IMR-90 (cell line): ENCODE results near the gene PGPEP1. TPM values are rescaled to one million over a fixed set of nuclear protein-coding genes. Genes with fewer than 3 reads are reported as not detected.

ENCODE experiments used
- ATAC-seq: fragments of 200-7000 bp; cut with Tn5 transposase; 2 replicates; pipeline ENCODE4 v1.9.1; 2020; ENCODE audit warnings: low read depth, mild to moderate bottlenecking, moderate library complexity
- BruUV-seq: library from RNA; stranded (reverse); fragments of 400-500 nt; replicated peaks from 2 replicates; lab custom pipeline; 2021; lab: Mats Ljungman, UMichigan
- CTCF ChIA-PET: fragments of 300-600 bp; formaldehyde crosslinking; extraction: SDS; loops from one replicate; lab custom pipeline; 2021; ENCODE audit warnings: antibody characterized with exemption; lab: Yijun Ruan, JAX
- POLR2A ChIA-PET: fragments of 300-600 bp; sonication (Branson Sonifier 250); formaldehyde crosslinking; loops from one replicate; lab custom pipeline; 2022; ENCODE audit warnings: antibody characterized with exemption; ENCODE audit not compliant: unreplicated experiment; lab: Charles Lee
- DNase-seq: peaks from one replicate; pipeline ENCODE4 v3.0.0; 2013
- H2AFZ ChIP-seq: replicated peaks from 2 replicates; pipeline ENCODE3; 2013; ENCODE audit warnings: low read length, mild to moderate bottlenecking; ENCODE audit not compliant: poor library complexity
- H2AK5ac ChIP-seq: 2 replicates; pipeline ENCODE4 v1.6.1; 2013; ENCODE audit warnings: low read depth, low read length, inconsistent platforms
- H2AK9ac ChIP-seq: replicated peaks from 2 replicates; pipeline ENCODE3; 2013; ENCODE audit warnings: mild to moderate bottlenecking, low read depth, low read length, moderate library complexity; ENCODE audit not compliant: poor library complexity
- H2BK120ac ChIP-seq: 2 replicates; pipeline ENCODE4 v1.6.1; 2013; ENCODE audit warnings: low read depth, low read length, inconsistent platforms
- H2BK15ac ChIP-seq: 3 replicates; pipeline ENCODE4 v1.6.1; 2013; ENCODE audit warnings: low read depth, low read length, inconsistent platforms
- H2BK20ac ChIP-seq: 2 replicates; pipeline ENCODE4 v1.6.1; 2013; ENCODE audit warnings: low read depth, mild to moderate bottlenecking, inconsistent platforms, low read length, moderate library complexity
- H2BK5ac ChIP-seq: 2 replicates; pipeline ENCODE4 v1.6.1; 2013; ENCODE audit warnings: mild to moderate bottlenecking, low read depth, low read length, inconsistent platforms; ENCODE audit not compliant: poor library complexity, severe bottlenecking
- H3K14ac ChIP-seq: replicated peaks from 2 replicates; pipeline ENCODE4 v1.6.1; 2013; ENCODE audit warnings: low read depth, low read length, inconsistent platforms
- H3K18ac ChIP-seq: 2 replicates; pipeline ENCODE4 v1.6.1; 2013; ENCODE audit warnings: low read depth, low read length, control low read depth
- H3K23ac ChIP-seq: 2 replicates; pipeline ENCODE4 v1.6.1; 2013; ENCODE audit warnings: low read depth, low read length, inconsistent platforms
- H3K27ac ChIP-seq: 2 replicates; pipeline ENCODE4 v1.5.1; 2013; ENCODE audit warnings: mild to moderate bottlenecking, control low read depth, low read length; ENCODE audit not compliant: insufficient read depth
- H3K27me3 ChIP-seq: 2 replicates; pipeline ENCODE4 v1.6.1; 2013; ENCODE audit warnings: low read length; ENCODE audit not compliant: control insufficient read depth, insufficient read depth
- H3K36me3 ChIP-seq: 2 replicates; pipeline ENCODE4 v1.6.1; 2013; ENCODE audit warnings: low read length, mixed read lengths; ENCODE audit not compliant: control insufficient read depth, insufficient read depth
- H3K4ac ChIP-seq: 2 replicates; pipeline ENCODE4 v1.6.1; 2013; ENCODE audit warnings: low read depth, low read length, inconsistent platforms
- H3K4me1 ChIP-seq: 2 replicates; pipeline ENCODE4 v1.6.1; 2013; ENCODE audit warnings: low read length, mixed read lengths; ENCODE audit not compliant: control insufficient read depth, insufficient read depth
- H3K4me2 ChIP-seq: 2 replicates; pipeline ENCODE4 v1.6.1; 2013; ENCODE audit warnings: low read depth, mild to moderate bottlenecking, control low read depth, low read length, moderate library complexity
- H3K4me3 ChIP-seq: 2 replicates; pipeline ENCODE4 v1.5.1; 2013; ENCODE audit warnings: low read depth, mild to moderate bottlenecking, control low read depth, low read length, moderate library complexity; ENCODE audit not compliant: insufficient read depth
- H3K56ac ChIP-seq: 2 replicates; pipeline ENCODE4 v1.6.1; 2013; ENCODE audit warnings: low read length, inconsistent platforms; ENCODE audit not compliant: insufficient read depth; ENCODE audit errors: extremely low read depth
- H3K79me1 ChIP-seq, 2 experiments: 2 replicates each; pipeline ENCODE4 v1.6.1; 2013; ENCODE audit warnings: low read length in 2 of 2, inconsistent platforms in 1 of 2, low read depth in 1 of 2
- H3K9ac ChIP-seq: 2 replicates; pipeline ENCODE4 v1.6.1; 2013; ENCODE audit warnings: low read depth, low read length, control low read depth
- H3K9me1 ChIP-seq: 2 replicates; pipeline ENCODE4 v1.6.1; 2013; ENCODE audit warnings: low read length, inconsistent platforms; ENCODE audit not compliant: insufficient read depth
- H3K9me3 ChIP-seq: 2 replicates; pipeline ENCODE4 v1.6.1; 2013; ENCODE audit warnings: low read length; ENCODE audit not compliant: control insufficient read depth, insufficient read depth
- H4K20me1 ChIP-seq: 2 replicates; pipeline ENCODE4 v1.6.1; 2013; ENCODE audit warnings: low read length, inconsistent platforms; ENCODE audit not compliant: insufficient read depth
- H4K5ac ChIP-seq: 2 replicates; pipeline ENCODE4 v1.6.1; 2013; ENCODE audit warnings: mild to moderate bottlenecking, low read depth, low read length, control low read depth
- H4K8ac ChIP-seq, 2 experiments: 2 replicates each; pipeline ENCODE4 v1.6.1; 2013; ENCODE audit warnings: low read depth in 2 of 2, low read length in 2 of 2, control low read depth in 1 of 2, inconsistent platforms in 1 of 2
- H4K91ac ChIP-seq: 2 replicates; pipeline ENCODE4 v1.6.1; 2013; ENCODE audit warnings: low read depth, low read length, inconsistent platforms; ENCODE audit not compliant: insufficient read depth
- CEBPB ChIP-seq: IDR thresholded peaks from 2 replicates; pipeline ENCODE4 v1.6.1; 2012; ENCODE audit warnings: low read depth, low read length, improper control_type of control experiment
- CHD1 ChIP-seq: IDR thresholded peaks from 2 replicates; pipeline ENCODE4 v1.6.1; 2012; ENCODE audit warnings: low read depth, low read length, improper control_type of control experiment
- ELK1 ChIP-seq: fragments of 150-350 bp; IDR thresholded peaks from 2 replicates; pipeline ENCODE4 v1.6.1; 2016; ENCODE audit warnings: low read depth, mild to moderate bottlenecking, low read length, moderate library complexity, borderline replicate concordance
- FOS ChIP-seq: fragments of 150-350 bp; IDR thresholded peaks from 2 replicates; pipeline ENCODE4 v1.6.1; 2016; ENCODE audit warnings: low read depth, low read length
- MAFK ChIP-seq: IDR thresholded peaks from 2 replicates; pipeline ENCODE4 v1.6.1; 2012; ENCODE audit warnings: low read depth, low read length, improper control_type of control experiment
- MAZ ChIP-seq: IDR thresholded peaks from 2 replicates; pipeline ENCODE4 v1.6.1; 2012; ENCODE audit warnings: low read depth, mild to moderate bottlenecking, low read length, improper control_type of control experiment, moderate library complexity, borderline replicate concordance
- RCOR1 ChIP-seq: IDR thresholded peaks from 2 replicates; pipeline ENCODE4 v1.6.1; 2012; ENCODE audit warnings: mild to moderate bottlenecking, low read length, improper control_type of control experiment; ENCODE audit not compliant: insufficient replicate concordance
- USF2 ChIP-seq: fragments of 150-350 bp; IDR thresholded peaks from 2 replicates; pipeline ENCODE4 v1.6.1; 2017; ENCODE audit warnings: mild to moderate bottlenecking, antibody characterized with exemption, low read length, low read depth
- WGBS, 2 experiments: methylation state at CpG; one replicate each; pipeline versions ENCODE4 v1.1.5 to v1.1.7; 2013; ENCODE audit warnings: missing lambda C conversion rate in 2 of 2; ENCODE audit not compliant: insufficient read length in 1 of 2; ENCODE audit errors: extremely low coverage in 2 of 2; 5-methylcytosine and 5-hydroxymethylcytosine counted together
- dilution Hi-C: fragments of 300-500 bp; cut with HindIII; formaldehyde crosslinking; loops from one replicate; pipeline ENCODE4 v1.14.3; 2018; ENCODE audit warnings: low sequenced_read_pairs; ENCODE audit not compliant: unreplicated experiment
- in situ Hi-C: fragments of 300-500 bp; cut with MboI; formaldehyde crosslinking; loops from 3 replicates; pipeline ENCODE4 v1.14.3; 2019; ENCODE audit warnings: low sequenced_read_pairs, inconsistent platforms, mixed read lengths
- intact Hi-C: fragments of 100-400 bp; cut with micrococcal nuclease; formaldehyde crosslinking; loops from 2 replicates; pipeline ENCODE4 v1.10.0; 2022
- polyA plus RNA-seq, 3 experiments: library from polyadenylated mRNA; depleted of rRNA; stranded (reverse); fragments of >200 nt; gene quantifications; 2 replicates each; pipeline ENCODE4 v1.2.3, GENCODE V29; 2012; ENCODE audit warnings: low replicate concordance in 1 of 3
- total RNA-seq: library from RNA; depleted of rRNA; stranded (reverse); fragments of >200 nt; gene quantifications from 2 replicates; pipeline ENCODE4 v1.2.3, GENCODE V29; 2012

The PGPEP1 gene
- total and polyA plus RNA-seq, 2 of the 4 experiments (the other 2 are of a cell fraction) = 11.8 to 14.3 TPM

DNA sequence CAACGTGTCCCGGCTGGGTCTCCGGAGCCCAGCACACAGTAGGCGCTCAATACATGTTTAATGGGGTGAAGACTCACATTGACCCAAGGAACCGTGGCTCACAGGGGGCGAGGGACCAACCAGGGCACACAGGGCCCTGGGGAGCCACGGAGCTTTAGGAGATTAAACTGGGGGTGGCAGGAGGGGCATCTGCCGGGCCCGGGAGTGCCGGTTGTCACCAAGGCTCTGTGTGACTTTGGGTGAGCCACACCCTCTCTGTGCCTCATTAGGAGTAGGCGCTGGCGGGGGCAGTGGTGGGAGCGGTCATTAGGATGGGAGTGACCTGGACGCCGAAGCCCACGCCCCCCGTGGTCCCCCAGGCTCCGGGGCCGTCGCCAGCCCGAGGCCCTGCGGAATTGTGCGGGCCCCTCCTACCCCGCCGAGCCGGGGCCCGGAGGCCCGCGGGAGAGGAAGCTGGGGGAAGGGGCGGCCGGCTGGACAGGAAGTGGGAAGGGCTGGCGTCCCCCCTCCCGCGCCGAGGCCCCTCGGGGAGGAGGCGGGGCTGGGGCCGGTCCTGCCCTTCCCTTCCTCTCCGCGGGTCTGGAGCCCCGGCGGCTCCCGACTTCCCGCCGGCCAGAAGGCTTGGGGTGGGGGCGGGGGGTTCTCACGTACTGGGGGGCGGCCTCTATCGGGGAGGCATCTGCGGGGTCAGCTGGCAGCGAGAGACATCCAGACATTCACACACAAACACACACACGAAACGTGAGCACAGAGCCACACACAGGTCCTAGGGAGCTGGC lies 77.0 kb downstream of the PGPEP1 start:
- Histone ChIP-seq H2BK20ac (peak overlapping the region; percentile 64), H3K56ac (peak overlapping the region; percentile 88), H2AFZ (peak overlapping the region; percentile 97), H4K20me1 (peaks cover 22% of the 10 kb centered on the region), H3K9me3 (no peaks in the 10 kb centered on the region), H3K4me3 (peak overlapping the region; percentile 32), H2AK5ac (peak overlapping the region; percentile 98), H3K79me1 (peaks cover 0 to 36% of the 10 kb centered on the region in 2 experiments; a peak in 3 of 4 replicates), H3K4me1 (peaks cover 37% of the 10 kb centered on the region), H2BK5ac (peak overlapping the region; percentile 84), H3K4ac (peak overlapping the region; percentile 97), H3K14ac (peak overlapping the region; percentile 84), H3K18ac (peak overlapping the region; percentile 82), H3K27ac (peak overlapping the region; percentile 90), H2AK9ac (peak overlapping the region; percentile 99), H4K5ac (peak overlapping the region; percentile 96), H2BK15ac (peak overlapping the region; percentile 87), H3K36me3 (no peaks in the 10 kb centered on the region), H2BK120ac (peak overlapping the region; percentile 89), H4K8ac (peak overlapping the region; percentile 88 to 100), H3K9me1 (peaks cover 16% of the 10 kb centered on the region; the same call in 1 of the 2 replicates), H3K27me3 (no peaks in the 10 kb centered on the region), H3K9ac (peak overlapping the region; percentile 72), H3K23ac (peak overlapping the region; percentile 98), H4K91ac (peak overlapping the region; percentile 98), H3K4me2 (peak overlapping the region; percentile 87)
- WGBS, 2 experiments = 0% methylated on average over 11 of the region's 53 CpGs; no CpG with 5 or more reads in 1 of the 2 experiments
- ATAC-seq (peak; percentile 58), DNase-seq (peak; percentile 73)
- intact Hi-C loops (loop anchor here (5.0 to 10.0 kb wide), 2 partner anchors 140 to 213 kb away; partner anchors contain the start of gene RAB3A), in situ Hi-C loops (loop anchor here (10.0 kb wide), 2 partner anchors 223 to 303 kb away; partner anchors contain the start of gene MPV17L2), dilution Hi-C loops (no loop called here)
- CTCF ChIA-PET = no interaction called here
- POLR2A ChIA-PET = no interaction called here
- no peak for TF ChIP-seq FOS
- TF ChIP-seq MAFK = no peak
- TF ChIP-seq CHD1 = no peak
- no peak for TF ChIP-seq ELK1
- TF ChIP-seq USF2 = no peak
- no peak for TF ChIP-seq CEBPB
- TF ChIP-seq MAZ = peak; percentile 89; the same call in 1 of the 2 replicates
- no peak for TF ChIP-seq RCOR1
- BruUV-seq = no TSS peak
